ENCODE results near the gene SFXN2. TPM values are rescaled to one million over a fixed set of nuclear protein-coding genes. Genes with fewer than 3 reads are reported as not detected.
"Not testable (repeated sequence)": the region's sequence is repeated elsewhere in the genome, so short reads cannot be mapped to it uniquely, and the experiment has no call there.

Gene SFXN2
- total RNA-seq, 1 donor from 2014 or later: 6.3 TPM

DNA sequence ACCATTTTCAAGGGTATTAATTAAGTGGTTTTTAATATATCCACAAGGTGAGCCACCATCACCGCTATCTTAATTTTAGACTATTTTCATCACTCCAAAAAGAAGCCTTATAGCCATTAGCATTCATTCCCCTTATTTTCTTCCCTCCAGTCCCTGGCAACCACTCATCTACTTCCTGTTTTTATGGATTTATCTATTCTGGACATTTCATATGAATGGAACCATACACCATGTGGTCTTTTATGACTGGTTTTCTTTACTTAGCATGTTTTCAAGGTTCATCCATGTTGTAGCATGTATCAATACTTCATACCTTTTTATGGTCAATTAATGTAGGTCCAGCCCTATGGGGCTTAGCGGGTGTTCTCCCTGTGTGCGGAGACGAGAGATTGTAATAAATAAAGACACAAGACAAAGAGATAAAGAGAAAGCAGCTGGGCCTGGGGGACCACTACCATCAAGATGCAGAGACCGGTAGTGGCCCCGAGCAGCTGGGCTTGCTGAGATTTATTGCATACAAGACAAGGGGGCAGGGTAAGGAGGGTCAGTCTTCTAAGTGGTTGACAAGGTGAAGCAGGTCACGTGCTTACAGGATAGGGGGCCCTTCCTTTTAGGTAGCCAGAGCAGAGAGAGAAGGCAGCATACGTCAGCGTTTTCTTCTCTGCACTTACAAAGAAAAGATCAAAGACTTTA, 44.0 kb downstream of the SFXN2 start:
- H3K27me3 Mint-ChIP-seq (ENCODE audit: unreplicated experiment): no peaks in the 10 kb centered on the region
- no peaks in the 10 kb centered on the region for H3K9me3 Mint-ChIP-seq (ENCODE audit: unreplicated experiment)
- no peak for TF ChIP-seq CTCF (IDR thresholded peaks at IDR 0.05; ENCODE audit: unreplicated experiment)
- no peak overlapping the region for H3K4me3 Mint-ChIP-seq (ENCODE audit: unreplicated experiment)
- H3K4me1 Mint-ChIP-seq (ENCODE audit: unreplicated experiment): no peaks in the 10 kb centered on the region
- H3K27ac Mint-ChIP-seq (ENCODE audit: unreplicated experiment): no peak overlapping the region
- H3K36me3 Mint-ChIP-seq (ENCODE audit: low read depth, unreplicated experiment): no peaks in the 10 kb centered on the region
- no peak for DNase-seq (ENCODE audit: low spot score)

DNA sequence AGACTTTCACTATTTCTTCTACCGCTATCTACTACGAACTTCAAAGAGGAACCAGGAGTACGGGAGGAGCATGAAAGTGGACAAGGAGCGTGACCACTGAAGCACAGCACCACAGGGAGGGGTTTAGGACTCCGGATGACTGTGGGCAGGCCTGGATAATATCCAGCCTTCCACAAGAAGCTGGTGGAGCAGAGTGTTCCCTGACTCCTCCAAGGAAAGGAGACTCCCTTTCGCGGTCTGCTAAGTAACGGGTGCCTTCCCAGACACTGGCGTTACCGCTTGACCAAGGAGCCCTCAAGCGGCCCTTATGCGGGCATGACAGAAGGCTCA, 44.5 kb downstream of the SFXN2 start:
- not testable (repeated sequence) for H3K9me3 Mint-ChIP-seq (ENCODE audit: unreplicated experiment); H3K27ac Mint-ChIP-seq (ENCODE audit: unreplicated experiment); H3K4me3 Mint-ChIP-seq (ENCODE audit: unreplicated experiment); DNase-seq (ENCODE audit: low spot score); H3K27me3 Mint-ChIP-seq (ENCODE audit: unreplicated experiment); H3K4me1 Mint-ChIP-seq (ENCODE audit: unreplicated experiment); H3K36me3 Mint-ChIP-seq (ENCODE audit: low read depth, unreplicated experiment)

DNA sequence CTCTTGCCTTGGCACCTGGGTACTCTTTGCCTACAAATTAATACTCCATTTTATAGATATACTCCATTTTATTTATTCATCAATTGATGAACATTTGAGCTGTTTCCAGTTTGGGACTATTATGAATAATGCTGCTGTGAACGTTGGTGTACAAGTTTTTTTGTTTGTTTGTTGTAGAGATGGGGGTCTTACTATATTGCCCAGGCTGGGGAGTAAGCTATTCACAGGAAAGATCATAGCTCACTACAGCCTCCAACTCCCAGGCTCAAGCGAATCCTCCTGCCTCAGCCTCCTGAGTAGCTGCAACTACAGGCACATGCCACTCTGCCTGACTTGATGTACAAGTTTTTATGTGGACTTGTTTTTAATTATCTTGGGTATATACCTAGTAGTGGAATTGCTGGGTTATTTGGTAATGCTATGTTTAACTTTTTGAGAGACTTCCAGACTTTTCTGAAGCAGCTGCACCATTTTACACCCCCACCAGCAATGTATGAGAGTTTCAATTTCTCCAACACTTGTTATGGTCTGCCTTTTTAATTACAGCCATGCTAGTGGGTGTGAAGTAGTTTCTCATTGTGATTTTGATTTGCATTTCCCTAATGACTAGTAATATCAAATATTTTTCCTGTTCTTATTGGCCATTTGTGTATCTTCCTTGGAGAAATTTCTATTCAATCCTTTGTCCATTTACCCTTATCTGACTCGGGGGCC, 45.2 kb downstream of the SFXN2 start:
- Mint-ChIP-seq H3K4me3 (ENCODE audit: unreplicated experiment) (no peak overlapping the region), H3K27me3 (ENCODE audit: unreplicated experiment) (no peaks in the 10 kb centered on the region), H3K4me1 (ENCODE audit: unreplicated experiment) (no peaks in the 10 kb centered on the region), H3K9me3 (ENCODE audit: unreplicated experiment) (no peaks in the 10 kb centered on the region), H3K27ac (ENCODE audit: unreplicated experiment) (no peak overlapping the region), H3K36me3 (ENCODE audit: low read depth, unreplicated experiment) (no peaks in the 10 kb centered on the region)
- no peak for DNase-seq (ENCODE audit: low spot score)
- TF ChIP-seq CTCF (IDR thresholded peaks at IDR 0.05; ENCODE audit: unreplicated experiment): no peak

- no peak for DNase-seq (ENCODE audit: low spot score)
- Mint-ChIP-seq H3K36me3 (ENCODE audit: low read depth, unreplicated experiment) (peaks cover 9% of the 10 kb centered on the region), H3K27ac (ENCODE audit: unreplicated experiment) (no peak overlapping the region), H3K4me1 (ENCODE audit: unreplicated experiment) (no peaks in the 10 kb centered on the region), H3K4me3 (ENCODE audit: unreplicated experiment) (no peak overlapping the region), H3K9me3 (ENCODE audit: unreplicated experiment) (no peaks in the 10 kb centered on the region), H3K27me3 (ENCODE audit: unreplicated experiment) (no peaks in the 10 kb centered on the region)
- TF ChIP-seq CTCF (IDR thresholded peaks at IDR 0.05; ENCODE audit: unreplicated experiment): no peak
These were observed 47.5 kb downstream of the SFXN2 start for GRCh38 chr10:102761981-102762380.

DNA sequence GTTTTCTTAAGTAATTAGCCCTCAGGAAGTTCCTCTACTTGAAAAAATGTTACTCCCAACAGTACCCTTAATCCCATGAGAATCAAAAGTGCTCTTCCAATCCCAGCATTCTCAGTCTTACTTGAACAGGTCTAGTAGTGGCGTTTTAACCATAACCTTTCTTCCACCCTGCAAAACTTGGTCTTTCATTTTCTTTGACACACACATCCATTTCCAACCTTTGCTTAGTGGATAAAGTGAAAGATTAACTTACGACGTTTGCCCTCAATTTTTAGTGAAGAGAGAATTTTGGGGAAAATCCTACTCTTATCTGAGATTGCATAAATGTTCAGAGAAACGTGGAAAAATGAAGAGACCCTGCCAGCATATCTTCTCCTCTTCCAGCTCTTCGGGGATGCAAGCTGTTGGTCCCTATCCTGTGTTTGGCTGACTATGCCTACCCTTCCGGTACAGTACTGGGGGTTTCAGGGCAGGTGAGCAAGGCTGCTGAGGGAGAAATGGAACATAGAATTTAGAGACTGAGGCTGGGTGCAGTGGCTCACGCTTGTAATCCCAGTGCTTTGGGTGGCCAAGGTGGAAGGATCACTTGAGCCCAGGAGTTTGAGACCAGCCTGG, 48.1 kb downstream of the SFXN2 start:
- H3K4me1 Mint-ChIP-seq (ENCODE audit: unreplicated experiment): no peaks in the 10 kb centered on the region
- H3K9me3 Mint-ChIP-seq (ENCODE audit: unreplicated experiment): no peaks in the 10 kb centered on the region
- H3K4me3 Mint-ChIP-seq (ENCODE audit: unreplicated experiment): no peak overlapping the region
- H3K36me3 Mint-ChIP-seq (ENCODE audit: low read depth, unreplicated experiment): peaks cover 9% of the 10 kb centered on the region
- no peak for TF ChIP-seq CTCF (IDR thresholded peaks at IDR 0.05; ENCODE audit: unreplicated experiment)
- H3K27me3 Mint-ChIP-seq (ENCODE audit: unreplicated experiment): no peaks in the 10 kb centered on the region
- DNase-seq (ENCODE audit: low spot score): no peak
- H3K27ac Mint-ChIP-seq (ENCODE audit: unreplicated experiment): no peak overlapping the region

Measured in endothelial cell (in vitro differentiated cells).